PC-9 (cell line): ENCODE results near the gene IGFLR1. TPM values are rescaled to one million over a fixed set of nuclear protein-coding genes. Genes with fewer than 3 reads are reported as not detected.
A peak's percentile ranks its signal among the peaks of the same experiment; 100 is the strongest.

Experiments used
- BruUV-seq: library from RNA; stranded (reverse); fragments of 400-500 nt; replicated peaks from 2 replicates; lab custom pipeline; 2021; lab: Mats Ljungman, UMichigan
- CTCF ChIA-PET: fragments of 300-600 bp; sonication (Branson Sonifier 250); formaldehyde crosslinking; loops from one replicate; lab custom pipeline; 2022; ENCODE audit warnings: antibody characterized with exemption; lab: Charles Lee
- POLR2A ChIA-PET: fragments of 300-600 bp; sonication (Branson Sonifier 250); formaldehyde crosslinking; loops from one replicate; lab custom pipeline; 2022; ENCODE audit warnings: antibody characterized with exemption; ENCODE audit not compliant: unreplicated experiment; lab: Charles Lee
- DNase-seq, 2 experiments: peaks; one replicate each; pipeline versions ENCODE4 v3.0.0 to v3.0.0-alpha.2; 2015 to 2022; ENCODE audit warnings: mixed read lengths in 1 of 2
- H2AFZ ChIP-seq: fragments of 200-600 bp; sonication (generic); 2 replicates; pipeline ENCODE4 v1.8.1; 2017; ENCODE audit warnings: antibody characterized with exemption
- H3F3A ChIP-seq: fragments of 200-600 bp; sonication (generic); 2 replicates; pipeline ENCODE4 v1.8.1; 2017; ENCODE audit warnings: antibody characterized with exemption, mild to moderate bottlenecking, low read depth; ENCODE audit not compliant: insufficient read depth
- H3K27ac ChIP-seq: fragments of 200-600 bp; sonication (generic); 2 replicates; pipeline ENCODE4 v1.6.1; 2016; ENCODE audit warnings: mixed run types
- H3K27me3 ChIP-seq: fragments of 200-600 bp; sonication (generic); 2 replicates; pipeline ENCODE4 v1.6.1; 2016; ENCODE audit warnings: low read depth, mixed run types; ENCODE audit not compliant: insufficient read depth
- H3K36me3 ChIP-seq: fragments of 200-600 bp; sonication (generic); 2 replicates; pipeline ENCODE4 v1.6.1; 2016; ENCODE audit warnings: low read depth, mixed run types
- H3K4me1 ChIP-seq: fragments of 200-600 bp; sonication (generic); replicated peaks from 2 replicates; pipeline ENCODE4 v1.6.1; 2016; ENCODE audit warnings: mixed run types; ENCODE audit not compliant: insufficient read depth
- H3K4me2 ChIP-seq: fragments of 200-600 bp; sonication (generic); 2 replicates; pipeline ENCODE4 v1.6.1; 2017; ENCODE audit warnings: mixed run types
- H3K4me3 ChIP-seq: fragments of 200-600 bp; sonication (generic); 2 replicates; pipeline ENCODE4 v1.6.1; 2016; ENCODE audit warnings: mixed run types
- H3K79me2 ChIP-seq: fragments of 200-600 bp; sonication (generic); 2 replicates; pipeline ENCODE4 v1.6.1; 2017; ENCODE audit warnings: low read depth, mixed run types
- H3K9me2 ChIP-seq: fragments of 200-600 bp; sonication (generic); 2 replicates; pipeline ENCODE4 v1.8.1; 2017; ENCODE audit warnings: mild to moderate bottlenecking; ENCODE audit not compliant: insufficient read depth
- H3K9me3 ChIP-seq: fragments of 200-600 bp; sonication (generic); 2 replicates; pipeline ENCODE4 v1.8.1; 2016; ENCODE audit warnings: low read depth; ENCODE audit not compliant: insufficient read depth
- H4K20me1 ChIP-seq: fragments of 200-600 bp; sonication (generic); 2 replicates; pipeline ENCODE4 v1.8.1; 2017; ENCODE audit not compliant: insufficient read depth
- CTCF ChIP-seq: fragments of 200-600 bp; sonication (generic); conservative IDR thresholded peaks from 2 replicates; pipeline ENCODE4 v1.6.1; 2017; ENCODE audit warnings: mixed run types, antibody characterized with exemption, mild to moderate bottlenecking, moderate library complexity
- EZH2 ChIP-seq: fragments of 200-600 bp; sonication (generic); IDR thresholded peaks from 2 replicates; pipeline ENCODE4 v1.8.0; 2017; ENCODE audit warnings: antibody characterized with exemption, low read depth
- intact Hi-C: fragments of 100-400 bp; cut with micrococcal nuclease; formaldehyde crosslinking; loops from one replicate; pipeline ENCODE4 v1.10.0; 2022; ENCODE audit not compliant: unreplicated experiment
- total RNA-seq: library from RNA; stranded (reverse); gene quantifications from 2 replicates; pipeline ENCODE4 v1.2.3, GENCODE V29; 2021

IGFLR1 gene
- total RNA-seq, 1 experiment from 2014 or later: 9.7 TPM

DNA sequence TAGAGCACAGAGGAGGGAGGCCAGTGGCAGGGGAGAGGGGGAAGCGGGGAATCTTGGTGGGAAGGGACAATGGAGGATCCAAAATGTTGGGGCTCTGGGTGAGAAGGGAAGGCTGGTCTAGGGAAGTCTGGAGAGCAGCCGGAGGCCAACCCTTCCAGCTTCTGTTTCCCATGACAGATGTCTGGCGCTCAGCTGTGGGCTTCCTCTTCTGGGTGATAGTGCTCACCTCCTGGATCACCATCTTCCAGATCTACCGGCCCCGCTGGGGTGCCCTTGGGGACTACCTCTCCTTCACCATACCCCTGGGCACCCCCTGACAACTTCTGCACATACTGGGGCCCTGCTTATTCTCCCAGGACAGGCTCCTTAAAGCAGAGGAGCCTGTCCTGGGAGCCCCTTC lies 4.3 kb upstream of the IGFLR1 start:
- Histone ChIP-seq H3K36me3 (no peaks in the 10 kb centered on the region), H2AFZ (no peak overlapping the region), H3K4me1 (peaks cover 36% of the 10 kb centered on the region), H3K4me2 (peak overlapping the region; percentile 94), H3K9me3 (no peaks in the 10 kb centered on the region), H3K27ac (no peak overlapping the region), H3K27me3 (no peaks in the 10 kb centered on the region), H3K9me2 (no peaks in the 10 kb centered on the region), H4K20me1 (no peaks in the 10 kb centered on the region), H3F3A (peaks cover 19% of the 10 kb centered on the region), H3K4me3 (peak overlapping the region; percentile 97; the same call in 1 of the 2 replicates), H3K79me2 (peaks cover 29% of the 10 kb centered on the region)
- BruUV-seq: no TSS peak
- intact Hi-C loops: loop anchor here (10.0 kb wide), 2 partner anchors 158 to 248 kb away; partner anchors contain the start of genes HCST, NFKBID, SDHAF1 and TYROBP
- TF ChIP-seq CTCF (no peak), EZH2 (no peak)
- CTCF ChIA-PET: no interaction called here
- POLR2A ChIA-PET: interaction anchor here (0.7 kb wide), 1 partner anchor 11 kb away, joined by 25 read pairs; the partner anchor contains the start of gene PROSER3
- DNase-seq: no peak

- no peaks in the 10 kb centered on the region for H3K9me3 ChIP-seq
- H3K27ac ChIP-seq: peak overlapping the region; percentile 35; the same call in 1 of the 2 replicates
- H4K20me1 ChIP-seq: no peaks in the 10 kb centered on the region
- DNase-seq: no peak
- H3K9me2 ChIP-seq: no peaks in the 10 kb centered on the region
- H3K36me3 ChIP-seq: no peaks in the 10 kb centered on the region
- no TSS peak for BruUV-seq
- H3K4me2 ChIP-seq: peak overlapping the region; percentile 94
- peaks cover 36% of the 10 kb centered on the region for H3K4me1 ChIP-seq
- peak overlapping the region; percentile 97 for H3K4me3 ChIP-seq
- no peaks in the 10 kb centered on the region for H3K27me3 ChIP-seq
- intact Hi-C loops: loop anchor here (10.0 kb wide), 2 partner anchors 159 to 249 kb away; partner anchors contain the start of genes HCST, NFKBID, SDHAF1 and TYROBP
- H2AFZ ChIP-seq: peak overlapping the region; percentile 89
- H3K79me2 ChIP-seq: peaks cover 29% of the 10 kb centered on the region
- H3F3A ChIP-seq: peaks cover 19% of the 10 kb centered on the region
- POLR2A ChIA-PET: interaction anchor here (0.6 kb wide), 2 partner anchors 433 to 969 kb away, joined by 3 to 4 read pairs; no protein-coding TSS in a partner anchor
- CTCF ChIA-PET: interaction anchor here (0.6 kb wide), 1 partner anchor 233 kb away, joined by 9 read pairs; the partner anchor contains the start of gene DMKN
- no peak for TF ChIP-seq EZH2
- TF ChIP-seq CTCF: no peak
These were observed 3.8 kb upstream of the IGFLR1 start for GRCh38 chr19:35746087-35746462.

DNA sequence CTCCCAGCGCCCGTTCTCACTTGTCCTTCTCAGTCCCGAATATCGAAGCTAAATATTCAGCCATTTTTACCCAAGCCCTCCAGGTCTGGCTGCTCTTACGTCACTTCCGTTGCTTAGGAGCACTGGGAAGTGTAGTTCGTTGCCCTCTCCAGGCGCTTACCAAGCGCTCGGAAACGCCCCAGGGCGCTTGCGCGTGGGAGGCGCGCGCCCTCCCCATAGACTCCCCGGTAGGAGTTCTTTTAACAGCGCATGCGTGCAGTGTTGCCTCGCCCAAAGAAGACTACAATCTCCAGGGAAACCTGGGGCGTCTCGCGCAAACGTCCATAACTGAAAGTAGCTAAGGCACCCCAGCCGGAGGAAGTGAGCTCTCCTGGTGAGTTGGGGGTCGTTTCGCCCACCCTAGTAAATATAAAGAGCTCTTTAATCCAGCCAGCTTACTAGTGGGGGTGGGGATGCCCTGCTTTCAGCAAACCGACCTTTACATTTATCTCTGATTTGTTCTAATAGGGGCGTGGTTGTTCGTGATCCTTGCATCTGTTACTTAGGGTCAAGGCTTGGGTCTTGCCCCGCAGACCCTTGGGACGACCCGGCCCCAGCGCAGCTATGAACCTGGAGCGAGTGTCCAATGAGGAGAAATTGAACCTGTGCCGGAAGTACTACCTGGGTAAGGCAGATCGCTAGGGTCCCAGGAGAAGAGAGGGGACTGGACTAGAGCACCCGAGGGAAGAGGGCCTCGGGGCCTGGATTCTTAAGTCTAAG lies 3.3 kb upstream of the IGFLR1 start, which contains the start of the genes PSENEN and U2AF1L4:
TSS of gene PSENEN (plus strand) at position 324 of the 759 bp plus-strand sequence. CDS start at position 604, 280 bp downstream.
TSS of gene U2AF1L4 (minus strand) at position 91 of the 759 bp plus-strand sequence. CDS start at position 64, 27 bp downstream.
- peak within 1 kb of the TSS; percentile 95 for H3K27ac ChIP-seq
- peak within 1 kb of the TSS; percentile 95 for H2AFZ ChIP-seq
- peaks cover 29% of the 10 kb centered on the region for H3K79me2 ChIP-seq
- H3F3A ChIP-seq: peaks cover 19% of the 10 kb centered on the region
- H3K27me3 ChIP-seq: no peaks in the 10 kb centered on the region
- BruUV-seq: TSS peak; percentile 64
- H4K20me1 ChIP-seq: no peaks in the 10 kb centered on the region
- no peaks in the 10 kb centered on the region for H3K9me2 ChIP-seq
- POLR2A ChIA-PET: interaction anchor here (0.5 to 0.7 kb wide), 6 partner anchors 90 to 970 kb away, joined by 3 to 27 read pairs (median 4); partner anchors contain the start of gene NFKBID
- TF ChIP-seq CTCF: no peak
- no peak for TF ChIP-seq EZH2
- peak within 1 kb of the TSS; percentile 94 for H3K4me2 ChIP-seq
- intact Hi-C loops: loop anchor here (2.0 to 10.0 kb wide), 3 partner anchors 29 to 249 kb away; partner anchors contain the start of genes HCST, NFKBID, SDHAF1 and TYROBP
- H3K4me3 ChIP-seq: peak within 1 kb of the TSS; percentile 97
- CTCF ChIA-PET: interaction anchor here (0.6 kb wide), 1 partner anchor 232 kb away, joined by 9 read pairs; the partner anchor contains the start of gene DMKN
- DNase-seq: peak; percentile 96 to 98
- H3K4me1 ChIP-seq: peaks cover 38% of the 10 kb centered on the region
- no peaks in the 10 kb centered on the region for H3K9me3 ChIP-seq
- H3K36me3 ChIP-seq: no peaks in the 10 kb centered on the region
